ENCODE results near the gene NCKAP5L. TPM values are rescaled to one million over a fixed set of nuclear protein-coding genes. Genes with fewer than 3 reads are reported as not detected.
A peak's percentile ranks its signal among the peaks of the same experiment; 100 is the strongest.

Gene NCKAP5L
- total and polyA plus RNA-seq, 9 of the 15 experiments (the other 6 are each of a cell fraction or from before 2014, with no cell fraction given): 0.01 to 14.4 (median 3.7) TPM

GRCh38 chr12:49750027-49750995 lies 77.9 kb downstream of the NCKAP5L start (continued):
- TF ChIP-seq THRA (IDR thresholded peaks at IDR 0.05): no peak
- TF ChIP-seq TBP (optimal IDR thresholded peaks at IDR 0.05; ENCODE audit: low read depth, low read length): no peak
- TF ChIP-seq BRF1 (IDR thresholded peaks at IDR 0.05; ENCODE audit: borderline replicate concordance, extremely low read depth, insufficient read length): no peak
- no peak for TF ChIP-seq TCF7L2 (IDR thresholded peaks at IDR 0.05; ENCODE audit: low read depth, low read length)
- TF ChIP-seq KAT8 (IDR thresholded peaks at IDR 0.05; ENCODE audit: low read depth): no peak
- TF ChIP-seq HDAC6 (IDR thresholded peaks at IDR 0.05; ENCODE audit: low read depth, low read length): no peak
- TF ChIP-seq FIP1L1 (IDR thresholded peaks at IDR 0.05; ENCODE audit: low read depth, low read length, poor library complexity, severe bottlenecking): no peak
- TF ChIP-seq SPI1 (IDR thresholded peaks at IDR 0.05; ENCODE audit: borderline replicate concordance, low read depth, low read length): no peak
- TF ChIP-seq ZNF644 (tag; IDR thresholded peaks at IDR 0.05; ENCODE audit: low read depth): no peak
- TF ChIP-seq HDAC2 (IDR thresholded peaks at IDR 0.05): no peak
- TF ChIP-seq JUNB (CRISPR knock-in tag; conservative IDR thresholded peaks at IDR 0.05): no peak
- no peak for TF ChIP-seq POLR2AphosphoS5 (IDR thresholded peaks at IDR 0.05; ENCODE audit: control insufficient read depth, insufficient read depth, low read depth, low read length)
- 0 out of 2 replicates have a peak, but pooled peaks have one; percentile 10 for TF ChIP-seq MTF1 (CRISPR knock-in tag; IDR thresholded peaks at IDR 0.05; ENCODE audit: borderline replicate concordance)
- TF ChIP-seq ZNF134 (CRISPR knock-in tag; conservative IDR thresholded peaks at IDR 0.05): no peak
- no peak for TF ChIP-seq FUS (optimal IDR thresholded peaks at IDR 0.05; ENCODE audit: low read depth, low read length)
- no peak for TF ChIP-seq HDAC1 (IDR thresholded peaks at IDR 0.05)
- no peak for TF ChIP-seq ELK3 (CRISPR knock-in tag; IDR thresholded peaks at IDR 0.05)
- TF ChIP-seq SP1 (CRISPR knock-in tag; IDR thresholded peaks at IDR 0.05): no peak
- TF ChIP-seq ZFP36 (IDR thresholded peaks at IDR 0.05; ENCODE audit: low read depth, low read length, partially characterized antibody): no peak
- no peak for TF ChIP-seq XRCC4 (IDR thresholded peaks at IDR 0.05; ENCODE audit: extremely low read depth, insufficient read depth, insufficient read length)
- no peak for TF ChIP-seq ZNF398 (CRISPR knock-in tag; IDR thresholded peaks at IDR 0.05)
- TF ChIP-seq SFPQ (IDR thresholded peaks at IDR 0.05; ENCODE audit: low read depth, low read length): no peak

All from K562 (cell line).